ENCODE data around the gene ATP5MC3. TPM values are rescaled to one million over a fixed set of nuclear protein-coding genes. Genes with fewer than 3 reads are reported as not detected.

Gene ATP5MC3
- total RNA-seq, 4 donors from 2014 or later = 71.0 to 236 (median 172) TPM

- DNase-seq = peak; percentile 44 to 48
- peak overlapping the region; percentile 71 to 89 (median 86) for H3K27ac ChIP-seq
- H3K27me3 ChIP-seq = no peaks in the 10 kb centered on the region
- intact Hi-C loops (cut with DNase I) = no loop called here
- H3K4me1 ChIP-seq = peaks cover 4 to 12% of the 10 kb centered on the region in 2 donors
- no peaks in the 10 kb centered on the region for H3K9me3 ChIP-seq
- 9 to 14% methylated on average over 10 of the region's 10 CpGs for WGBS, 2 donors
- peak overlapping the region; percentile 45 to 76 (median 72) for H3K4me3 ChIP-seq (replicated peaks in 1 of 3)
- peaks cover 24 to 28% of the 10 kb centered on the region in 2 donors for H3K36me3 ChIP-seq
- no peak for TF ChIP-seq CTCF (IDR thresholded peaks at IDR 0.05)
- peak in 1 of 2 donors; percentile 36 for TF ChIP-seq POLR2A (IDR thresholded peaks at IDR 0.05)
Measured at GRCh38 chr2:175180701-175181103, 808 bp downstream of the ATP5MC3 start.

GRCh38 chr2:175176624-175177023, 4.9 kb downstream of the ATP5MC3 start:
- TF ChIP-seq POLR2A (IDR thresholded peaks at IDR 0.05) = no peak
- DNase-seq = no peak
- Histone ChIP-seq H3K27me3 (no peaks in the 10 kb centered on the region), H3K27ac (no peak overlapping the region), H3K4me3 (replicated peaks in 1 of 3) (no peak overlapping the region), H3K36me3 (peaks cover 24 to 28% of the 10 kb centered on the region in 2 donors), H3K4me1 (peaks cover 0 to 8% of the 10 kb centered on the region in 2 donors), H3K9me3 (no peaks in the 10 kb centered on the region)
- WGBS, 2 donors = 77 to 79% methylated on average over 5 of the region's 5 CpGs
- intact Hi-C loops (cut with DNase I) = no loop called here

GRCh38 chr2:175175896-175176295, 5.6 kb downstream of the ATP5MC3 start:
- Histone ChIP-seq H3K36me3 (peaks cover 24 to 28% of the 10 kb centered on the region in 2 donors), H3K9me3 (no peaks in the 10 kb centered on the region), H3K4me1 (peaks cover 0 to 8% of the 10 kb centered on the region in 2 donors), H3K4me3 (replicated peaks in 1 of 3) (no peak overlapping the region), H3K27ac (no peak overlapping the region), H3K27me3 (no peaks in the 10 kb centered on the region)
- TF ChIP-seq CTCF (IDR thresholded peaks at IDR 0.05) = no peak
- no peak for TF ChIP-seq POLR2A (IDR thresholded peaks at IDR 0.05)
- WGBS, 2 donors = 82 to 84% methylated on average over 1 of the region's 1 CpG
- no peak for DNase-seq
- intact Hi-C loops (cut with DNase I) = no loop called here

GRCh38 chr2:175175320-175175719, 6.2 kb downstream of the ATP5MC3 start:
- Histone ChIP-seq H3K36me3 (peaks cover 24 to 28% of the 10 kb centered on the region in 2 donors), H3K27me3 (no peaks in the 10 kb centered on the region), H3K4me3 (replicated peaks in 1 of 3) (no peak overlapping the region), H3K4me1 (peaks cover 0 to 4% of the 10 kb centered on the region in 2 donors), H3K9me3 (no peaks in the 10 kb centered on the region), H3K27ac (no peak overlapping the region)
- DNase-seq = no peak
- WGBS, 2 donors = 83 to 87% methylated on average over 2 of the region's 2 CpGs
- intact Hi-C loops (cut with DNase I) = no loop called here
- TF ChIP-seq CTCF (IDR thresholded peaks at IDR 0.05) (no peak), POLR2A (IDR thresholded peaks at IDR 0.05) (no peak)

- 89% methylated on average over 3 of the region's 3 CpGs for WGBS, 2 donors
Measured at GRCh38 chr2:175170659-175171304, 10.7 kb downstream of the ATP5MC3 start.

More at GRCh38 chr2:175170659-175171304, 10.7 kb downstream of the ATP5MC3 start:
- no peak for DNase-seq
- TF ChIP-seq CTCF (IDR thresholded peaks at IDR 0.05) (no peak), POLR2A (IDR thresholded peaks at IDR 0.05) (no peak)
- H3K4me3 ChIP-seq (replicated peaks in 1 of 3) = no peak overlapping the region
- intact Hi-C loops (cut with DNase I) = no loop called here
- no peaks in the 10 kb centered on the region for H3K9me3 ChIP-seq
- no peaks in the 10 kb centered on the region for H3K36me3 ChIP-seq
- peaks cover 13 to 18% of the 10 kb centered on the region in 2 donors for H3K4me1 ChIP-seq
- no peaks in the 10 kb centered on the region for H3K27me3 ChIP-seq
- no peak overlapping the region for H3K27ac ChIP-seq

Measured in thyroid gland (tissue), 4 donors.